Cardiac fibroblast (primary cell): ENCODE measurements around the gene MOV10.
"Not testable (repeated sequence)": the region's sequence is repeated elsewhere in the genome, so short reads cannot be mapped to it uniquely, and the experiment has no call there.

Experiments
- DNase-seq, 2 donors: peaks; one replicate each; pipeline versions ENCODE4 v3.0.0 to v3.0.0-alpha.2; 2010; ENCODE audit warnings: low read depth in 2 of 2
- H3K4me3 ChIP-seq, 2 donors: replicated peaks in 1 of 2; 1 replicate in 1 of 2; 2 replicates in 1 of 2; pipeline ENCODE4 v1.5.1; 2011; ENCODE audit warnings: low read depth in 2 of 2, low read length in 2 of 2, mild to moderate bottlenecking in 2 of 2, moderate library complexity in 1 of 2
- TF ChIP-seq, protein P1 (sequence below): IDR thresholded peaks from one replicate; pipeline ENCODE4 v1.5.1; 2011; ENCODE audit warnings: low read depth, mild to moderate bottlenecking, low read length, inconsistent platforms

The MOV10 gene

DNA sequence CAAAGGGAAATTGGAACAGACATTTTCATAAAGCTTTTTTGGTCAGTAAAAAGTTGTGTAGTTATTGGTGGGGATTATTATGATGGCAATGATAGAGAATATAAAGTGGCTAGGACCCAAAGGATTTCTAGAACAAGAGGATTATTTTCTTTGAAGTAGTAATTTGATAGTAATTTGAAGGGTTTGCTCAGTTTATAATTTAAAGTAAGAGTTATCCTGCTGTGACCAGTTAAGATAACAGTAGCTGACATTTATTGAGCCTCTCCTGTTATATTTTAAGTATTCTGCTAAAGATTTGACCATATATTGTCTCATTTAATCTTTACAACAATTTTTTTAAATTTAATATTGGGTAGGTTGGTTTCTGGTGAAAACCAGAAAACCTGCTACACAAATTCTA is 40.1 kb upstream of the MOV10 start:
- no peak for DNase-seq
- TF ChIP-seq, protein P1, sequence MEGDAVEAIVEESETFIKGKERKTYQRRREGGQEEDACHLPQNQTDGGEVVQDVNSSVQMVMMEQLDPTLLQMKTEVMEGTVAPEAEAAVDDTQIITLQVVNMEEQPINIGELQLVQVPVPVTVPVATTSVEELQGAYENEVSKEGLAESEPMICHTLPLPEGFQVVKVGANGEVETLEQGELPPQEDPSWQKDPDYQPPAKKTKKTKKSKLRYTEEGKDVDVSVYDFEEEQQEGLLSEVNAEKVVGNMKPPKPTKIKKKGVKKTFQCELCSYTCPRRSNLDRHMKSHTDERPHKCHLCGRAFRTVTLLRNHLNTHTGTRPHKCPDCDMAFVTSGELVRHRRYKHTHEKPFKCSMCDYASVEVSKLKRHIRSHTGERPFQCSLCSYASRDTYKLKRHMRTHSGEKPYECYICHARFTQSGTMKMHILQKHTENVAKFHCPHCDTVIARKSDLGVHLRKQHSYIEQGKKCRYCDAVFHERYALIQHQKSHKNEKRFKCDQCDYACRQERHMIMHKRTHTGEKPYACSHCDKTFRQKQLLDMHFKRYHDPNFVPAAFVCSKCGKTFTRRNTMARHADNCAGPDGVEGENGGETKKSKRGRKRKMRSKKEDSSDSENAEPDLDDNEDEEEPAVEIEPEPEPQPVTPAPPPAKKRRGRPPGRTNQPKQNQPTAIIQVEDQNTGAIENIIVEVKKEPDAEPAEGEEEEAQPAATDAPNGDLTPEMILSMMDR: no peak
- H3K4me3 ChIP-seq: no peak overlapping the region

DNA sequence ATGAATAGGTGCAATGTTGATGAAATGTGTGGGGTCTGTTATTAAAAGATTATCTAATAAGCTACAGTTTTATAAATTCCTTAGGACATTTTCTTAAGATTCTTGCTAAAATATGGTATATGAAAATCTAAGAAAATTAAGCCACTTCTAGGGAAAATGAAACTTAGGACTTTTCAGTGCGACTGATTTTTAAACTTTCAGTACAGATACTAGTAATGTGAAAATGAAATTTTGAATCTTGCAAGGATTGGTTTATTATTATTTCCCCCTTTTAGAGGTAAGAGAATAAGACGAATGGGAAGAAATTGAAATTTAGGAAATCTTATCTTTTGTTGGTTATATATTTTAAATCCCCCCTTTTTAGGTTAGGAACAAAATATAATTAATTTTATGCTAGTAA is 38.4 kb upstream of the MOV10 start:
- TF ChIP-seq, protein P1: no peak
- no peak overlapping the region for H3K4me3 ChIP-seq
- no peak for DNase-seq

DNA sequence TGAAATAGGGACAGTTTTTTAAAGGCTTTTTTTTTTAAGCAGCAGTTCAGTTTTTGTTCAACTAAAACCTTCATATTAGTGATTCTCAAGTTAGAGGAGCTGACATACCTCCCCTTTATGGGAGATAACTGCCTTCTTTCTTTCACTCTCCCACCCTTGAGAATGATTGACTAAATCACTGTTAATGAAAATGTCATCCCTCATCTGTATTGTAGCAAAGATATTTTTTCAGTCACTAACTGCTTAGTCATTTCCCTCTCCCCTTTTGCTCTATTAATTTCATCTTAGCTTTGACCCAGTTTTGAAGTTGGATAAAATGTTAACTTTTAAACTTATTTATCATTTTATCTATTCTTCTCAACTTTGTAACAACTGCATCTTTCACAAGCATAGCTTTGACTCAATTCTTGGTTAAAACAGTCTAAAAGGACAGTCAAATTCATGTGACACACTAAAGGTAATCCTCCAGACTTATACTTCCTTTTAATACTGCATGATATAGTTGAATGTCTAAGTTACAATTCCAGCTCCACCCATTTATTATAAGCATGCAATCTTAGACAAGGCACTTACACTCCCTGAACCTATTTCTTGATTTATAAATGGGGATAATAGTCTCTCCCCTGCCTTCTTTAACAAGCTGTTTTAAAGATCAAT is 37.7 kb upstream of the MOV10 start:
- TF ChIP-seq, protein P1: no peak
- DNase-seq: peak in 1 of 2 donors; percentile 31
- no peak overlapping the region for H3K4me3 ChIP-seq

DNA sequence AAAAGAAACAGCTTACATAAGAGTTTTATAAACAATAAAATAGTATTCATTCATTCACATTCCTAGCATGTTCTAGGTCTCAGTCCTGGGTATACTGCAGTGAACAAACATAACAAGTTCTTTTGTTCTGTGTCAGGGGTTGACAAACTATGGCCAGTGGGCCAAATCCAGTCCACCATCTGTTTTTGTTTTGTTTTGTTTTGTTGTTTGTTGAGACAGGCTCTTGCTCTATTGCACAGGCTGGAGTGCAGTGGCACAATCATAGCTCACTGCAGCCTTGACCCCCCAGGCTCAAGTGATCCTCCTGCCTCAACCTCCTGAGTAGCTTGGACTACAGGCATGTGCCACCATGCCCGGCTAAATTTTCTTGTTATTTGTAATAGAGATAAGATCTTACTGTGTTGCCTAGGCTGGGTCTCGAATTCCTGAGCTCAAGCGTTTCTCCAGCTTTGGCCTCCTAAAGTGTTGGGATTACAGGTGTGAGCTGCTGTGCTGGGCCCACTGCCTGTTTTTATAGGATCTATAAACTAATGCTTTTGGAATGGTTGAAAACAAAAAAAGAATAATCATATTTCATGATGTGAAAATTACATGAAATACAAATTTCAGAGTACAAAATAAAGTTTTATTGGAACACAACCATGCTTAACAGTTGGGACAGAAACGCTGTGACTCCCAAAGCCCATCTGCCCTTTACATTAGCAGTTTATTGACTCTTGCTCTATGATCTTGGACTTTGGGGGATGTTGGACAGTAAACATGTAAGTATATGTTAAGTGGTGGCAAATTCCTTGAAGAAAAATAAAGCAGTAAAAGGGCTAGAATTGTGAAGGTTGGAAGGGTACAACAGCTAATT is 37.0 kb upstream of the MOV10 start:
- H3K4me3 ChIP-seq: no peak overlapping the region
- DNase-seq: peak; percentile 20 to 74
- TF ChIP-seq, protein P1: no peak

DNA sequence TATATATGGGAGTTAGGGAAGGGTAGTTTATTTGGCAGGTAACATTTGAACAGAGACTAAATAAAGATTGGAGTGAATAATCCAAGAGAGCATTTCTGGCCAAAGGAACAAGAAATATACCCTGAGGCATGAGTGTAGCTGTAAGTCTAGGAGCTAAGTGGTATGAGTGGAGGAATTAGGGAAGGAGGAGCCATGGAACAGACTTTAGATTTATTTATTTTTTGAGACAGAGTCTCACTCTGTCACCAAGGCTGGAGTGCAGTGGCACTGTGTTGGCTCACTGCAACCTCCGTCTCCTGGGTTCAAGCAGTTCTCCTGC is 36.4 kb upstream of the MOV10 start:
- no peak for DNase-seq
- no peak overlapping the region for H3K4me3 ChIP-seq
- TF ChIP-seq, protein P1: no peak

DNA sequence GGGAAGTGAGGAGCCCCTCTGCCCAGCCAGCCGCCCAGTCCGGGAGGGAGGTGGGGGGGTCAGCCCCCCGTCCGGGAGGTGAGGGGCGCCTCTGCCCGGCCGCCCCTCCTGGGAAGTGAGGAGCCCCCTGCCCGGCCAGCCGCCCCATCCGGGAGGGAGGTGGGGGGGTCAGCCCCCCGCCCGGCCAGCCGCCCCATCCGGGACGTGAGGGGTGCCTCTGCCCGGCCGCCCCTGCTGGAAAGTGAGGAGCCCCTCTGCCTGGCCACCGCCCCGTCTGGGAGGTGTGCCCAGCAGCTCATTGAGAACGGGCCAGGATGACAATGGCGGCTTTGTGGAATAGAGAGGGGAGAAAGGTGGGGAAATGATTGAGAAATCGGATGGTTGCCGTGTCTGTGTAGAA is 34.0 kb upstream of the MOV10 start:
- not testable (repeated sequence) for DNase-seq

DNA sequence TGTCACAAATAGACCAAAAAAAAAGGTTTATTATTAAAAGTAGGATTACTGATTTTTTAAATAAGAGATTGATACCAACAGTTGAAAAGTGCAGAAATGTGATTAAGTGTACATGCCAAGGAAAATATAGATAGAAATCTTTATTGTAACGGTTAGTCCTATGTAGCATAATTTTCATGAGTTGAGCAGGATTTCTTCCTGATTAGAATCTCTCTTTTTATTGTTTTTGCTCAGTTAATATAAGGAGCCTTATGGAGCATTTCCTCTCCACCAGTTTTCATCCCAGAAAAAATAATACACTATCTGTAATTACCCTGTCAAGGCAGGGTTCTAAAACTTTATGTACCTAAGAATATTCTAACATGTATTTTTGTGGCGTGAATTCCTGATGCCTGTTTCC is 31.4 kb upstream of the MOV10 start:
- TF ChIP-seq, protein P1: no peak
- DNase-seq: no peak
- H3K4me3 ChIP-seq: no peak overlapping the region

More for the DNA sequence above, 34.0 kb upstream of the MOV10 start:
- H3K4me3 ChIP-seq: not testable (repeated sequence)
